Measurements from ENCODE around the gene GRSF1.

DNA sequence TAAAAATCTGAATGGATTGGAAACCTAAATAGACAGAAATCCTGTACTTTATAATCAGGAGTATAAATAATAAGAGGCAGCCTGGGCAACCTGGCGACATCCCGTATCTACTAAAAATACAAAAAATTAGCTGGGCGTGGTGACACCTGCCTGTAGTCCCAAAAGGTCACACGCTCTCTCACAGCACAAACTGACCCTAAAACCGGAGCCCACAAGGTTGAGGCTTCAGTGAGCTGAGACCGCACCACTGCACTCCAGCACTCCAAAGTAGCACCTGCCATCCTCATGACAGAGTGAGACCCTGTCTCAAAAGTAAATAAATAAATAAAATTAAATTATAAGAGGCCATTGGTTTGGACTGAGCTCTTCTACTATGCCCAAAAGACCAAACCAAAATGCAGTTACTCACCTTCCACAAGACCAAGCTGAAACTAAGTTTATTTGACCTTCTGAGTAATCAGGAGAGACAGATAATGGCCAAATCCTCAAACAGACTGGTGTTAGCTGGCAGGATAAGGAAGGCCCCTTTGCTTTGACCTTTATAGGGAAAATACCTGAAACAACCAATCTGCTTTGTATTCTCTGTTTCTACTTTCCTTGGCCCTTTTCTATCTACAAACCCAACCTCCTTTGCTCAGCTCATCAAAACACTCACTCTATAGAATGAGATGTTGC, 3.2 kb upstream of the GRSF1 start:
- TF ChIP-seq, protein P1, sequence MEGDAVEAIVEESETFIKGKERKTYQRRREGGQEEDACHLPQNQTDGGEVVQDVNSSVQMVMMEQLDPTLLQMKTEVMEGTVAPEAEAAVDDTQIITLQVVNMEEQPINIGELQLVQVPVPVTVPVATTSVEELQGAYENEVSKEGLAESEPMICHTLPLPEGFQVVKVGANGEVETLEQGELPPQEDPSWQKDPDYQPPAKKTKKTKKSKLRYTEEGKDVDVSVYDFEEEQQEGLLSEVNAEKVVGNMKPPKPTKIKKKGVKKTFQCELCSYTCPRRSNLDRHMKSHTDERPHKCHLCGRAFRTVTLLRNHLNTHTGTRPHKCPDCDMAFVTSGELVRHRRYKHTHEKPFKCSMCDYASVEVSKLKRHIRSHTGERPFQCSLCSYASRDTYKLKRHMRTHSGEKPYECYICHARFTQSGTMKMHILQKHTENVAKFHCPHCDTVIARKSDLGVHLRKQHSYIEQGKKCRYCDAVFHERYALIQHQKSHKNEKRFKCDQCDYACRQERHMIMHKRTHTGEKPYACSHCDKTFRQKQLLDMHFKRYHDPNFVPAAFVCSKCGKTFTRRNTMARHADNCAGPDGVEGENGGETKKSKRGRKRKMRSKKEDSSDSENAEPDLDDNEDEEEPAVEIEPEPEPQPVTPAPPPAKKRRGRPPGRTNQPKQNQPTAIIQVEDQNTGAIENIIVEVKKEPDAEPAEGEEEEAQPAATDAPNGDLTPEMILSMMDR (IDR thresholded peaks at IDR 0.05; ENCODE audit: insufficient read depth, low read depth, low read length) = no peak
- no peak for TF ChIP-seq EZH2 (IDR thresholded peaks at IDR 0.05; ENCODE audit: insufficient read depth, low read length)
